VCaP (cell line): Measurements from ENCODE around the gene WWC2.

Experiments
- H3K27ac ChIP-seq: fragments of 450-650 bp; 2 replicates; pipeline ENCODE4 v1.5.1; 2017
- CTCF ChIP-seq: fragments of 450-650 bp; conservative IDR thresholded peaks from 2 replicates; pipeline ENCODE4 v1.5.1; 2017; ENCODE audit warnings: mild to moderate bottlenecking, moderate library complexity

Gene WWC2

GRCh38 chr4:183272384-183272783 lies 173.3 kb downstream of the WWC2 start:
- no peak for TF ChIP-seq CTCF
- no peak overlapping the region for H3K27ac ChIP-seq

- H3K27ac ChIP-seq = no peak overlapping the region
- TF ChIP-seq CTCF = no peak
Measured at GRCh38 chr4:183276106-183276505, 177.0 kb downstream of the WWC2 start.

GRCh38 chr4:183284258-183284785 lies 185.3 kb downstream of the WWC2 start:
- no peak for TF ChIP-seq CTCF
- no peak overlapping the region for H3K27ac ChIP-seq

- no peak for TF ChIP-seq CTCF
- no peak overlapping the region for H3K27ac ChIP-seq
Measured at GRCh38 chr4:183284965-183285364, 185.9 kb downstream of the WWC2 start.

GRCh38 chr4:183285886-183286285 lies 186.8 kb downstream of the WWC2 start:
- H3K27ac ChIP-seq = no peak overlapping the region
- no peak for TF ChIP-seq CTCF

- TF ChIP-seq CTCF = no peak
- no peak overlapping the region for H3K27ac ChIP-seq
Measured at GRCh38 chr4:183286590-183287308, 187.7 kb downstream of the WWC2 start.

GRCh38 chr4:183287309-183287659 lies 188.2 kb downstream of the WWC2 start:
- TF ChIP-seq CTCF = no peak
- no peak overlapping the region for H3K27ac ChIP-seq
